Measurements from ENCODE around the gene CDK14. TPM values are rescaled to one million over a fixed set of nuclear protein-coding genes. Genes with fewer than 3 reads are reported as not detected.

Gene CDK14
- total and polyA plus RNA-seq, 4 donors, result 4.2 to 12.4 (median 7.4) TPM

- DNase-seq (ENCODE audit: low spot score), result no peak
- Histone ChIP-seq H3K9ac (ENCODE audit: low read depth in 1 of 2, low read length in 2 of 2) (no peak overlapping the region), H3K9me3 (ENCODE audit: control insufficient read depth in 4 of 4, low read length in 3 of 4) (no peaks in the 10 kb centered on the region), H3K4me1 (ENCODE audit: control insufficient read depth in 4 of 4, insufficient read depth in 4 of 4, low read length in 3 of 4) (peaks cover 0 to 7% (median 6%) of the 10 kb centered on the region in 4 donors), H3K36me3 (ENCODE audit: control insufficient read depth in 4 of 4, insufficient read depth in 3 of 4, low read depth in 1 of 4, low read length in 3 of 4) (no peaks in the 10 kb centered on the region), H3K27ac (ENCODE audit: low read depth in 1 of 2, low read length in 2 of 2) (peak overlapping the region in 1 of 2 donors; percentile 26), H3K4me3 (ENCODE audit: low read depth in 1 of 3, low read length in 3 of 3) (no peak overlapping the region), H3K27me3 (ENCODE audit: control insufficient read depth in 4 of 4, insufficient read depth in 4 of 4, low read length in 3 of 4) (no peaks in the 10 kb centered on the region)
- TF ChIP-seq, protein P1, sequence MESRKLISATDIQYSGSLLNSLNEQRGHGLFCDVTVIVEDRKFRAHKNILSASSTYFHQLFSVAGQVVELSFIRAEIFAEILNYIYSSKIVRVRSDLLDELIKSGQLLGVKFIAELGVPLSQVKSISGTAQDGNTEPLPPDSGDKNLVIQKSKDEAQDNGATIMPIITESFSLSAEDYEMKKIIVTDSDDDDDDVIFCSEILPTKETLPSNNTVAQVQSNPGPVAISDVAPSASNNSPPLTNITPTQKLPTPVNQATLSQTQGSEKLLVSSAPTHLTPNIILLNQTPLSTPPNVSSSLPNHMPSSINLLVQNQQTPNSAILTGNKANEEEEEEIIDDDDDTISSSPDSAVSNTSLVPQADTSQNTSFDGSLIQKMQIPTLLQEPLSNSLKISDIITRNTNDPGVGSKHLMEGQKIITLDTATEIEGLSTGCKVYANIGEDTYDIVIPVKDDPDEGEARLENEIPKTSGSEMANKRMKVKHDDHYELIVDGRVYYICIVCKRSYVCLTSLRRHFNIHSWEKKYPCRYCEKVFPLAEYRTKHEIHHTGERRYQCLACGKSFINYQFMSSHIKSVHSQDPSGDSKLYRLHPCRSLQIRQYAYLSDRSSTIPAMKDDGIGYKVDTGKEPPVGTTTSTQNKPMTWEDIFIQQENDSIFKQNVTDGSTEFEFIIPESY (IDR thresholded peaks at IDR 0.05), result no peak
- TF ChIP-seq RXRA (IDR thresholded peaks at IDR 0.05) (no peak), GABPA (IDR thresholded peaks at IDR 0.05 in 1 of 2, conservative IDR thresholded peaks at IDR 0.05 in 1 of 2) (no peak), FOXA2 (IDR thresholded peaks at IDR 0.05) (no peak), ATF3 (IDR thresholded peaks at IDR 0.05) (no peak), NR2F2 (IDR thresholded peaks at IDR 0.05) (no peak), TAF1 (conservative IDR thresholded peaks at IDR 0.05) (no peak), RAD21 (IDR thresholded peaks at IDR 0.05) (no peak), FOXA1 (IDR thresholded peaks at IDR 0.05) (no peak), YY1 (IDR thresholded peaks at IDR 0.05) (no peak), EGR1 (IDR thresholded peaks at IDR 0.05; ENCODE audit: low read depth in 2 of 2) (no peak), SP1 (IDR thresholded peaks at IDR 0.05) (no peak), HNF4A (conservative IDR thresholded peaks at IDR 0.05) (no peak), HNF4G (IDR thresholded peaks at IDR 0.05) (no peak), REST (IDR thresholded peaks at IDR 0.05) (no peak), CTCF (IDR thresholded peaks at IDR 0.05; ENCODE audit: low read depth, low read length, missing input control) (no peak)
- TF ChIP-seq, protein P2, sequence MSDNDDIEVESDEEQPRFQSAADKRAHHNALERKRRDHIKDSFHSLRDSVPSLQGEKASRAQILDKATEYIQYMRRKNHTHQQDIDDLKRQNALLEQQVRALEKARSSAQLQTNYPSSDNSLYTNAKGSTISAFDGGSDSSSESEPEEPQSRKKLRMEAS (IDR thresholded peaks at IDR 0.05), result no peak
- 93% methylated on average over 5 of the region's 5 CpGs for WGBS
Observed at GRCh38 chr7:90625051-90625450, 28.9 kb downstream of the CDK14 start.
